HG02981 (cell line): Measurements from ENCODE around the gene ZSCAN31.
A peak's percentile ranks its signal among the peaks of the same experiment; 100 is the strongest.

Source experiments
- ATAC-seq: cut with Tn5 transposase; IDR thresholded peaks from one replicate; pipeline ENCODE4 v1.9.1; 2021; ENCODE audit warnings: mild to moderate bottlenecking, moderate library complexity; ENCODE audit not compliant: unreplicated experiment

The ZSCAN31 gene

GRCh38 chr6:28353981-28354676, 18.2 kb upstream of the ZSCAN31 start:
- no peak for ATAC-seq

- ATAC-seq = no peak
These were observed 17.4 kb upstream of the ZSCAN31 start for GRCh38 chr6:28353356-28353755.

- ATAC-seq = no peak
These were observed 15.6 kb upstream of the ZSCAN31 start for GRCh38 chr6:28351493-28351925.

GRCh38 chr6:28351087-28351486, 15.1 kb upstream of the ZSCAN31 start:
- ATAC-seq = no peak

- peak; percentile 96 for ATAC-seq
These were observed 14.2 kb upstream of the ZSCAN31 start, which contains the start of gene ZKSCAN3 for GRCh38 chr6:28349892-28350737. ZKSCAN3 (plus strand) TSS chr6:28349947; CDS start chr6:28359587, 9,640 bp downstream.

- ATAC-seq = no peak
These were observed 13.5 kb upstream of the ZSCAN31 start for GRCh38 chr6:28349344-28349891.

- ATAC-seq = no peak
These were observed 11.2 kb upstream of the ZSCAN31 start for GRCh38 chr6:28347119-28347518.

GRCh38 chr6:28345201-28345600, 9.3 kb upstream of the ZSCAN31 start:
- ATAC-seq = no peak

GRCh38 chr6:28343898-28344677, 8.1 kb upstream of the ZSCAN31 start:
- ATAC-seq = no peak

- no peak for ATAC-seq
These were observed 4.6 kb upstream of the ZSCAN31 start for GRCh38 chr6:28340310-28341095.

GRCh38 chr6:28337121-28337520, 1.2 kb upstream of the ZSCAN31 start:
- ATAC-seq = no peak

- no peak for ATAC-seq
These were observed 554 bp upstream of the ZSCAN31 start for GRCh38 chr6:28336284-28337120.

- no peak for ATAC-seq
These were observed 846 bp downstream of the ZSCAN31 start for GRCh38 chr6:28335040-28335563.

- no peak for ATAC-seq
These were observed 1.5 kb downstream of the ZSCAN31 start for GRCh38 chr6:28334286-28335039.

- no peak for ATAC-seq
These were observed 2.3 kb downstream of the ZSCAN31 start for GRCh38 chr6:28333599-28334018.

GRCh38 chr6:28333047-28333446, 2.9 kb downstream of the ZSCAN31 start:
- ATAC-seq = no peak

GRCh38 chr6:28330041-28330440, 5.9 kb downstream of the ZSCAN31 start:
- no peak for ATAC-seq

- ATAC-seq = no peak
These were observed 9.5 kb downstream of the ZSCAN31 start for GRCh38 chr6:28326371-28326948.
